Measurements from ENCODE around the gene RAB11FIP3.

Gene RAB11FIP3

GRCh38 chr16:512802-513201 is 87.4 kb downstream of the RAB11FIP3 start:
- no peak for TF ChIP-seq CTCF (IDR thresholded peaks at IDR 0.05; ENCODE audit: insufficient read depth, missing control alignments)
- FAIRE-seq (no peak), DNase-seq (ENCODE audit: insufficient read length, low spot score) (no peak)

GRCh38 chr16:513950-514349 is 88.5 kb downstream of the RAB11FIP3 start:
- no peak for TF ChIP-seq CTCF (IDR thresholded peaks at IDR 0.05; ENCODE audit: insufficient read depth, missing control alignments)
- DNase-seq (ENCODE audit: insufficient read length, low spot score), result no peak
- FAIRE-seq, result no peak

- TF ChIP-seq CTCF (IDR thresholded peaks at IDR 0.05; ENCODE audit: insufficient read depth, missing control alignments), result no peak
- DNase-seq (ENCODE audit: insufficient read length, low spot score) (no peak), FAIRE-seq (no peak)
These were observed 89.9 kb downstream of the RAB11FIP3 start for GRCh38 chr16:515175-515938.

GRCh38 chr16:515939-516226 is 90.4 kb downstream of the RAB11FIP3 start:
- no peak for TF ChIP-seq CTCF (IDR thresholded peaks at IDR 0.05; ENCODE audit: insufficient read depth, missing control alignments)
- DNase-seq (ENCODE audit: insufficient read length, low spot score) (no peak), FAIRE-seq (no peak)

GRCh38 chr16:516301-516700 is 90.9 kb downstream of the RAB11FIP3 start:
- FAIRE-seq, result no peak
- no peak for DNase-seq (ENCODE audit: insufficient read length, low spot score)
- TF ChIP-seq CTCF (IDR thresholded peaks at IDR 0.05; ENCODE audit: insufficient read depth, missing control alignments), result no peak

- DNase-seq (ENCODE audit: insufficient read length, low spot score) (no peak), FAIRE-seq (no peak)
- TF ChIP-seq CTCF (IDR thresholded peaks at IDR 0.05; ENCODE audit: insufficient read depth, missing control alignments), result no peak
These were observed 93.4 kb downstream of the RAB11FIP3 start for GRCh38 chr16:518858-519257.

GRCh38 chr16:519425-519824 is 94.0 kb downstream of the RAB11FIP3 start:
- TF ChIP-seq CTCF (IDR thresholded peaks at IDR 0.05; ENCODE audit: insufficient read depth, missing control alignments), result no peak
- FAIRE-seq (no peak), DNase-seq (ENCODE audit: insufficient read length, low spot score) (no peak)
